GM19372 (cell line): ENCODE measurements around the gene MED12L.

Experiments
- ATAC-seq: cut with Tn5 transposase; IDR thresholded peaks from one replicate; pipeline ENCODE4 v1.9.1; 2021; ENCODE audit warnings: mild to moderate bottlenecking, low read depth, moderate library complexity; ENCODE audit not compliant: unreplicated experiment

Gene MED12L

DNA sequence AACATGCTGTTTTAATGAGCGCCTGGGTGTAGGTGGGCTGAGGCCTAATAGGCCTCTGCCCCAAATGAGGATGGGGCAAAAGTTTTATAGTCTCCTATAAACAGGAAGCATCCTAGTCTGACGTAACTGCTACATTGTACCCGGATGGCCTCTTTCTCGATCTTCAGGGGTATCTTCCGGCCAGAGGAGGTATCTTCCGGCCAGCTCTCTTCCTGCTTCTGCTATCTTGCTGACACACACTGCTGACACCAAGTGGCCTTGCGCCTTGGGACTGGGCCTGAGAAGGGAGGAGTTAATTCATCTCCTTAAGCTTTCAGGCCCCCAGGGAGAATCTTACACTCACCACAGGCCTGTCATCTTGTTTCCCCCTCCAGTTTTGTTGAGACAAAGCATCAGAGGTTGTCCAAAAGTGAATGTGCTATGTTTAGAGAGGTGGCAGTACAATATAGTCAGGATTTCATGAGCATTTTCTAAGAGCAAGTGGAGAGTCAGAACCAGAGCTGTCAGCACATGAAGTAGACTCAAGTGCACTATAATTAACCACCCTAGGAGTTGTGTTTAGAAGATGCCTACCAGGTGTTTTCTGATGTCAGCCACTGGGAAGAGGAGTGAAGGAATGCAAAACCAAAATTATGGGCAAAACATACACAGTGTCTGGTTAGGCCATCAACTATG lies 391.0 kb downstream of the MED12L start:
- no peak for ATAC-seq

DNA sequence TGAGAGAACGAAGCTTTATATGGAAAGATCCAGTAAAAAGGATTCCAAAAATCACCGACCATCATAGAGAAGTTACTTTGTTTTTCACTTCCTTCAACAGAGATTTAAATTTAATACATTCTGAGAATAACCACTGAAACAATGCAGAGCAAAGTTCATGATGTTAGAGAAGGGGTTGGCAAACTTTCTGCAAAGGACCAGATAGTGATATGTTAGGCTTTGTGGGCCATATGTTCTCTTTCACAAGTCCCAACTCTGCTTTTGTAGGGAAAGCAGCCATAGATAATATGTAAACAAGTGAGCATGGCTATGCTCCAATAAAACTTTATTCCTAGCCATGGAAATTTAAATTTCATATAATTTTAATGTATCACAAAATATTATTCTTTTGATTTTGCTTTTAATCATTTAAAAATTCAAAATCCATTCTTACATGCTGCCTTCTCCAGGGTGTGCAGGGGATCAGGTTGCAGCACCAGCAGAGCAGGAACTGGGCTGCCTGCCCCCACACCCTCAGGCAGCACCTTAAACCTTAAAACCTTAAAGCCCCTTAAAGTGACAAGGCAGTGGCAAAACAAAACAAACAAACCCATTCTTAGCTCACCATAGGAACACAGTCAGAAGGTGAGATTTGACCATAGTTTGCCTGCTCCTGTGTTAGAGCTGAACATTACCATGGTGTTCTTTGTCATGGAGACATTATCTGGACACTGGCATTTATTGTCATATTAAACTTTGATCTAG lies 392.3 kb downstream of the MED12L start:
- no peak for ATAC-seq

DNA sequence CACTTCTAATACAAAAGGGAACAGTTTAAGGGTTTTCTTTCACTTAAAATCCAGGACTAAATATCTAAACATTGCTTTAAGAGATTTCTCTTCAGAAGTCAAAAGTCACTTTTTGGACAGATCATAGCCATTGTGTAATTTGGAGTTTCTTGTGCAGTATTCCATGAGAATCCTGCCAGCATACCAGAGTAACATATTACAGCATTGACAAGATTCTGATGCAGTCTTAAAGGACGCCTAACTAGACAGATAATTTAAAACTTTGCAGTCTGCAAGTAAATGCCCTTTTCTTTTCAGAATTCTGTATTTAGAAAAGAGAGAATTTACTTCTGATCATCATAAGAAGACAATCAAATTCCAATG lies 392.9 kb downstream of the MED12L start:
- no peak for ATAC-seq

DNA sequence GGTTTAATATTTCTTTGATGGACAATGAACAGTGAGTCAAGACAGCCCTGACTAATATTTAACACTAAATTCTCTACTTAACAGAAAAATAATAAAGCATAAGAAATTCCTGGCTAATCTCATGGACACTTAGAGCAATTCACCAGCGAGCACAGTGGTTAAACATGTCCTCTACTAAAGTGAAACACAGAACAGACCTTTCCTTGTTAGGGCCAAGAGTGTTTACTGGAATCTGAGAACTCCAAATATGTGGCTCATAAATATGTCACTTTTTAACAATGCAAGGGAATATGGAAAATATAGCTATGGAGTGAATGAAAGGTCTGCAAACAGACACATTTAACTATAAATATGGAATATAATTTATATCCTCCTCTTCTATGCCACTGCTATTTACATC lies 394.0 kb downstream of the MED12L start:
- no peak for ATAC-seq

DNA sequence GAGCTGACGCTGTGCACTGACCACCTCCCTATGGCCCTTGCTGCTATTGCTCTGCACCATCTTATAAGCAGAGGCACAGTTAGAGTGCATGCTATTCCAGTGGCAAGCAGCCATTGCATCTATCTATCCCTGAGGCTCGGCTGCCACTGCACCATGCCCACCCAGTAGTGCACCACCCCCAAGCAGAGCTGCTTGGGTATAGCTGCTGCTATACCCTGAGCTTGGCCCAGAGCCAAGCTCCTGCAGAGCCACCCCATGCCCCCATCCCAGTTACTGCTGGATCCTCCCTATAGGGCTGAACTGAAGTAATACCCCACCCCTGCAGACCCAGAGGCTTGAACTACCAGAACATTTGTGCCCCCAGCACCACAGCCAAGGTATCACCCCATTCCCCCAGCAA lies 395.0 kb downstream of the MED12L start:
- ATAC-seq = no peak

DNA sequence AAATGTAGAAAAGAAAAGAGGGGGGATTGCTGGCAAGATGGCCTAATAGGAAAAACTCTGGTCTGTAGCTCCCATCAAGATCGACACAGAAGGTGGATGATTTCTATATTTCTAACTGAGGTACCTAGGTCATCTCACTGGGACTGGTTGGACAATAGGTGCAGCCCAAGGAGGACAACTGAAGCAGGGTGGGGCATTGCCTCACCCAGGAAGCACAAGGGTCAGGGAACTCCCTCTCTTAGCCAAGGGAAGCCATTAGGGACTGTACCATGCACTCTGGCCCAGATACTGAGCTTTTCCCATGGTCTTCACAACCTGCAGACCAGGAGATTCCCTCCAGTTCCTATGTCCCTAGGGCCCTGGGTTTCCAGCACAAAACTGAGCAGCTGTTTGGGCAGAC lies 398.0 kb downstream of the MED12L start:
- ATAC-seq = no peak

DNA sequence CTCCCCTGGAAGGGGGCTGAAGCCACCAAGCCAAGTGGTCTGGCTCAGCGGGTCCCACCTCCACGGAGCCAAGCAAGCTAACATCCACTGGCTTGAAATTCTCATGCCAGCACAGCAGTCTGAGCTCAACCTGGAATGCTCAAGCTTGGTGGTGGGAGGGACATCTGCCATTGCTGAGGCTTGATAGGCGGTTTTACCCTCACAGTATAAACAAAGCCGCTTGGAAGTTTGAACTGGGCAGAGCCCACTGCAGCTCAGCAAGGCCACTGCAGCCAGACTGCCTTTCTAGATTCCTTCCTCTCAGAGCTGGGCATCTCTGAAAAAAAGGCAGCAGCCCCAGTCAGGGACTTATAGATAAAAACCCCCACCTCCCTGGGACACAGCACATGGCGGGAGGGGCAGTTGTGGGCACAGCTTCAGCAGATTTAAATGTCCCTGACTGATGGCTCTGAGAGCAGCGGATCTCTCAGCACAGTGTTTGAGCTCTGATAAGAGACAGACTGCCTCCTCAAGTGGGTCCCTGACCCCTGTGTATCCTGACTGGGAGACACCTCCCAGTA lies 398.6 kb downstream of the MED12L start:
- no peak for ATAC-seq
